ENCODE measurements around the gene TEX51.

TEX51 gene

DNA sequence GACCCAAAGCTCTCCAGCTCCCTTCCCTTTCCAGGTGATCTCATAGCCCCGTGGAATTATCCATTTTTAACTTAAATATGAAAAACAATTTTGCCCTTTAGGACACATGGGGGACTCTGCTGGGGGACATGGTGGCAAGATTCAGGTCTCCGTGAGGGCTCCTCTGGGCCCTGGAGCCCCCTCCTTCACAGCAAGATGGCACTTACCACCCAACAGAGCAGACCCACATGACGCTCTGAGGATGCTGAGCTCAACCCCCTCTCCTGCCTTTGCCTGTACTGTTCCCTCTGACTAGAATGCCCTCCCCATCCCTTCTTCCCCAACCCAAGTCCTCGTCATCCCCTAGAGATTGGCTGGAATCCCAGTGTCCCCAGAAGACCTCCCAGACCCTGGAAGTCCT is 17.2 kb downstream of the TEX51 start:
- H3K4me3 ChIP-seq (replicated peaks; ENCODE audit: low read depth, low read length) = no peak overlapping the region
- no peak for DNase-seq (ENCODE audit: low read depth)
- TF ChIP-seq, protein P1, sequence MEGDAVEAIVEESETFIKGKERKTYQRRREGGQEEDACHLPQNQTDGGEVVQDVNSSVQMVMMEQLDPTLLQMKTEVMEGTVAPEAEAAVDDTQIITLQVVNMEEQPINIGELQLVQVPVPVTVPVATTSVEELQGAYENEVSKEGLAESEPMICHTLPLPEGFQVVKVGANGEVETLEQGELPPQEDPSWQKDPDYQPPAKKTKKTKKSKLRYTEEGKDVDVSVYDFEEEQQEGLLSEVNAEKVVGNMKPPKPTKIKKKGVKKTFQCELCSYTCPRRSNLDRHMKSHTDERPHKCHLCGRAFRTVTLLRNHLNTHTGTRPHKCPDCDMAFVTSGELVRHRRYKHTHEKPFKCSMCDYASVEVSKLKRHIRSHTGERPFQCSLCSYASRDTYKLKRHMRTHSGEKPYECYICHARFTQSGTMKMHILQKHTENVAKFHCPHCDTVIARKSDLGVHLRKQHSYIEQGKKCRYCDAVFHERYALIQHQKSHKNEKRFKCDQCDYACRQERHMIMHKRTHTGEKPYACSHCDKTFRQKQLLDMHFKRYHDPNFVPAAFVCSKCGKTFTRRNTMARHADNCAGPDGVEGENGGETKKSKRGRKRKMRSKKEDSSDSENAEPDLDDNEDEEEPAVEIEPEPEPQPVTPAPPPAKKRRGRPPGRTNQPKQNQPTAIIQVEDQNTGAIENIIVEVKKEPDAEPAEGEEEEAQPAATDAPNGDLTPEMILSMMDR (IDR thresholded peaks at IDR 0.05; ENCODE audit: low read length, missing control alignments) = no peak

DNA sequence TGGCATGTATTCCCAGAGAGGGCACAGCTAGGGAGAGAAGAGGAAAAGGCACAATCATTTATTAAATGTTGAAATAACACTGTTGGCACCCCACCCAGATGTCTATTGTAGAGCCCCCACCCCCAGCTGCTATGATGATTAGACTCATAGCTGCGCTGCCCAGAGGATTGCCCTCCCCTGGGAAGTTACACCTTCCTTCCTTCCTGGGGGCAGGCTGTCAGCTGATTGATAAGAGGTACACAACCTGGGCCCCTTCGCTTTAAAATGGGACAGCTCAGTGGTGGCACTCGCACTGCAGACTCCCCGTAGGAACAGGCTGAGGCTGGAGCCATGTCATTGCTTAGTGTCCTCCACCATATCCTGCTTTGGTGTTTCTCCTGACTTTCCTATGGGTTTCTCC is 18.1 kb downstream of the TEX51 start:
- no peak overlapping the region for H3K4me3 ChIP-seq (replicated peaks; ENCODE audit: low read depth, low read length)
- DNase-seq (ENCODE audit: low read depth) = no peak
- TF ChIP-seq, protein P1 (IDR thresholded peaks at IDR 0.05; ENCODE audit: low read length, missing control alignments) = no peak

DNA sequence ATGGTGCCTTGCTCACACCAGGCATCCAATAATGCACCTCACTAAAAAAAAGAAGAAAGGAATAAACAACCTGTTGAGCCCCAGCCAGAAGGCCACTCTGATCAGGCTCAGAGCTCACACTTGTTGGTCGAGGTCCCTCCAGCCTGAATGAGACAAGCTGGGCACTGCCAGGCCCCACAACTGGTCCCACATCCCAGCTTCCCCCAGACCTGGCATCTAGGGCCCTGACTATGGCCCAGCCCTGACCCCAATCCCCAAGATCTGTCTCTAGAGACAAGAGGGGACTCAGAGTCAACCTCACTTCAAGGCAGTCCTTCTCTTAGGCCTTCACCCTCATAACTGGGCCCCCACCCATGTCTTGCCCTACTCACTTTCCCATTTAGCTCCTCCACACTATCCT is 22.4 kb downstream of the TEX51 start:
- H3K4me3 ChIP-seq (replicated peaks; ENCODE audit: low read depth, low read length) = no peak overlapping the region
- no peak for DNase-seq (ENCODE audit: low read depth)
- TF ChIP-seq, protein P1 (IDR thresholded peaks at IDR 0.05; ENCODE audit: low read length, missing control alignments) = no peak

DNA sequence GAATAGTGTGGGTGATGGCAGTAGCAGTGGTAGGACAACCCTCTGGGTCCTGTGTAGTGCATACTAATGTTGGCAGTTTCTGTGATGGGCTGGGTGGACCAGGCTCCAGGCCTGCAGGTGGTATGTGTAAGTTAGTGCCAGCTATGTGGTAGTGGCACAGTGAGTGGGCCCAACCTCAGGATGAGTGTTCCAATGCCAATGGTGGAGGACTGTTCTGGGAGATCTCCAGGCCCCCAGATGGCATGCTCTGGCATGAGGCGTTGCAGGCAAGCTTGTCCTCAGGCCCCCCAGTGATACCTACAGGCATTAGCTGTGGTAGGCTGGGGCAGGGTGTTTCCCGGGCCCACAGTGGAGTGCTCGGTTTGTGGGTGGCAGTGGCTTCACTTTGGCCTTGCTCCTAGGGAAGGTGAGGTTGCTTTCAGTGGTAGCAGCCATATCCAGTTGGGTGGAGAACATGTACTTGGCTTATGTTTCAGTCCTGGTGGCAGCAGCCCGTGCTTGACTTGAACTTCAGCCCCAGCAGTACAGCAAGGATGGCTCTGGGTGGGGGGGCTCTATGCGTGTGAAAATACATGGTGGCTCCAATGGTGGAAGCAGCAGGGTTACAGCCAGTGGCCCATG is 32.4 kb downstream of the TEX51 start:
- TF ChIP-seq, protein P1 (IDR thresholded peaks at IDR 0.05; ENCODE audit: low read length, missing control alignments) = no peak
- DNase-seq (ENCODE audit: low read depth) = no peak
- no peak overlapping the region for H3K4me3 ChIP-seq (replicated peaks; ENCODE audit: low read depth, low read length)

DNA sequence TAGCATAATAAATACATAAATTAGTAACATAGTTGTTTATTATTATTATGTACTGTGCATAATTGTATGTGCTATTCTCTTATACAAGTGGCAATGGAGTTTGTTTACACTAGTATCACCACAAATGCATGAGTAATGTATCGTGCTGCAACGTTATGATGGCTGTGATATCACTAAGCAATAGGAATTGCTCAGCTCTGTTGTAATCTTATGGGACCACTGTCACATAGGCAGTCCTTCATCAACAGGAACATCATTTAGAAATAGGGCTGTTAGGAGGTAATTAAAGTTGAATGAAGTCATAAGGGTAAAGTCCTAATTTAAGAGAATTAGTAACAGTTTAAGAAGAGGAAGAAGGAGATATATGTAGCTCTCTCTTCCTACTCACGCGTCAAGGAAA is 33.8 kb downstream of the TEX51 start:
- DNase-seq (ENCODE audit: low read depth) = no peak
- TF ChIP-seq, protein P1 (IDR thresholded peaks at IDR 0.05; ENCODE audit: low read length, missing control alignments) = no peak
- H3K4me3 ChIP-seq (replicated peaks; ENCODE audit: low read depth, low read length) = no peak overlapping the region

DNA sequence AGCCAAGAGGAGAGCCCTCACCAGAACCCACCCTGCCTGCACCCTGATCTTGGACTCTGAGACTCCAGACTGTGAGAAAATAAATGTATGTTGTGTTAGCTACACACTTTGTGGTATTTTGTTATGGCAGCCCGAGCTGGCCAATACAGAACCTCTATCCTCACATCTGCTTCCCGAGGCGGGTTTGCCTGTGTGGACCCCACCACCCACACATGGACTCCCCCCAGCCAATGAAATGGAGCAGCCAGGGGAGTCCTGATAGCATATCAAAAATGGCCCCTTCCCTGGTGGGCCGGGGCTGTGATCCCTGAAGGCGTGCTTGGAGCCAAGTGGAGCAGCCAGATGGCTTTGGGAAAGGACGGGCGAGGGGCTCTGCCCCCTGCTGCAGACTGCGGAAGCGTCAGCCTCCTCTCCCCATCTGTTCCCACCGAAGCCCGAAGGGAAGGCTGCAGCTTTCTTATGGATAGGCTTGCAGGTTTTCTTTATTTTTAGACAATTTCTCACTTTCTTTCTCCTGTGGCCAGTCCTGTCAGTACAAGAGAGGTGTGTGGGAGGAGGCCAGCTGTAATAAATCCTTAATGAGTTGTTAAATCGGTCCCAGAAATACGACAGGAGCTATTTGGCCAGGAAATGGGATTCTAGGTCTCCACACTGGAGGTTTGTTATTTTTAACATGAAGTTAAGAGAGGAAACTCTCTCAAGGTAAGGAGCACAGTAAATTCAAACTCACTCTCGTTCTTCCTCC is 34.4 kb downstream of the TEX51 start:
- TF ChIP-seq, protein P1 (IDR thresholded peaks at IDR 0.05; ENCODE audit: low read length, missing control alignments) = no peak
- no peak for DNase-seq (ENCODE audit: low read depth)
- H3K4me3 ChIP-seq (replicated peaks; ENCODE audit: low read depth, low read length) = no peak overlapping the region

DNA sequence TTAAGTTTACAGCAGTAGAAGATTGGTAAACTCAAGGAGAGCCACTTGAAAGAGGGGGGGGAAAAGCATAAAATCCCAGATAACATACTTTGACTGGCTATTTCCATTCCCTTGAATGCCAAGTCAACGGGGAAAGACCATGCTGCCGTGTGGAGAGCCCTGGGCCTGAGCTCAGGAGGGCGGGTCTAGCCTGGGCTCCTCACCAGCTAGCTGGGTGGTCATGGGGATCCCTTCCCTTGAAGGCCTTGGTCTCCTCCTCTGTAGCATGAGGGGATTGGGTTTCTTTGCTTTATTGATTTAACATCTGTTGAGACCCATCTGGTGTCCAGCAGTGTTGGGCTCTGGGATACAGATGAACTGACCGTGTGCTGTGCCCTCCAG is 35.0 kb downstream of the TEX51 start:
- TF ChIP-seq, protein P1 (IDR thresholded peaks at IDR 0.05; ENCODE audit: low read length, missing control alignments) = no peak
- no peak for DNase-seq (ENCODE audit: low read depth)
- no peak overlapping the region for H3K4me3 ChIP-seq (replicated peaks; ENCODE audit: low read depth, low read length)

All from fibroblast of pulmonary artery (primary cell).